ENCODE results near the gene RTP4.

GRCh38 chr3:187401856-187402255, 33.7 kb downstream of the RTP4 start:
- TF ChIP-seq, protein P1, sequence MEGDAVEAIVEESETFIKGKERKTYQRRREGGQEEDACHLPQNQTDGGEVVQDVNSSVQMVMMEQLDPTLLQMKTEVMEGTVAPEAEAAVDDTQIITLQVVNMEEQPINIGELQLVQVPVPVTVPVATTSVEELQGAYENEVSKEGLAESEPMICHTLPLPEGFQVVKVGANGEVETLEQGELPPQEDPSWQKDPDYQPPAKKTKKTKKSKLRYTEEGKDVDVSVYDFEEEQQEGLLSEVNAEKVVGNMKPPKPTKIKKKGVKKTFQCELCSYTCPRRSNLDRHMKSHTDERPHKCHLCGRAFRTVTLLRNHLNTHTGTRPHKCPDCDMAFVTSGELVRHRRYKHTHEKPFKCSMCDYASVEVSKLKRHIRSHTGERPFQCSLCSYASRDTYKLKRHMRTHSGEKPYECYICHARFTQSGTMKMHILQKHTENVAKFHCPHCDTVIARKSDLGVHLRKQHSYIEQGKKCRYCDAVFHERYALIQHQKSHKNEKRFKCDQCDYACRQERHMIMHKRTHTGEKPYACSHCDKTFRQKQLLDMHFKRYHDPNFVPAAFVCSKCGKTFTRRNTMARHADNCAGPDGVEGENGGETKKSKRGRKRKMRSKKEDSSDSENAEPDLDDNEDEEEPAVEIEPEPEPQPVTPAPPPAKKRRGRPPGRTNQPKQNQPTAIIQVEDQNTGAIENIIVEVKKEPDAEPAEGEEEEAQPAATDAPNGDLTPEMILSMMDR (optimal IDR thresholded peaks at IDR 0.05 in 1 of 3, IDR thresholded peaks at IDR 0.05 in 1 of 3, conservative IDR thresholded peaks at IDR 0.05 in 1 of 3; ENCODE audit: extremely low read depth in 1 of 3, insufficient read depth in 2 of 3, low read length in 3 of 3), result no peak
- no peak for TF ChIP-seq EZH2 (IDR thresholded peaks at IDR 0.05; ENCODE audit: low read length)

Data from keratinocyte (primary cell).